Vagina (tissue), 2 donors: Measurements from ENCODE around the gene HLTF.

Experiments used
- CTCF ChIP-seq, 3 experiments: fragments of 450-650 bp in 2 of 3; fragments of 200-600 bp in 1 of 3; sonication (generic) in 1 of 3; IDR thresholded peaks; one replicate each; pipeline ENCODE4 v1.5.1; 2017 to 2019; ENCODE audit warnings: antibody characterized with exemption in 3 of 3, mild to moderate bottlenecking in 2 of 3, moderate library complexity in 2 of 3
- POLR2A ChIP-seq, 2 donors: fragments of 450-650 bp; IDR thresholded peaks; one replicate each; pipeline ENCODE4 v1.6.1; 2017; ENCODE audit warnings: antibody characterized with exemption in 2 of 2, mild to moderate bottlenecking in 2 of 2, moderate library complexity in 2 of 2
- POLR2AphosphoS5 ChIP-seq, 2 donors: sonication (generic); formaldehyde crosslinking; IDR thresholded peaks; one replicate each; pipeline ENCODE4 v1.9.0; 2017; ENCODE audit warnings: antibody characterized with exemption in 2 of 2, mild to moderate bottlenecking in 2 of 2, low read depth in 1 of 2; ENCODE audit not compliant: insufficient read depth in 1 of 2

GRCh38 chr3:149101641-149102040 is 15.3 kb upstream of the HLTF start:
- no peak for TF ChIP-seq CTCF (IDR thresholded peaks at IDR 0.05)
- no peak for TF ChIP-seq POLR2A (IDR thresholded peaks at IDR 0.05)
- no peak for TF ChIP-seq POLR2AphosphoS5 (IDR thresholded peaks at IDR 0.05; ENCODE audit: insufficient read depth in 1 of 2, low read depth in 1 of 2)
